ENCODE data around the gene PACS1.

Gene PACS1

GRCh38 chr11:66293777-66294625, 223.9 kb downstream of the PACS1 start:
- no peak for DNase-seq
